Fibroblast of skin of abdomen (primary cell): ENCODE results near the gene PLAU.
A peak's percentile ranks its signal among the peaks of the same experiment; 100 is the strongest.
"Not testable (repeated sequence)": the region's sequence is repeated elsewhere in the genome, so short reads cannot be mapped to it uniquely, and the experiment has no call there.

Experiments
- DNase-seq: peaks from one replicate; pipeline ENCODE4 v3.0.0-alpha.2; 2013

PLAU gene

GRCh38 chr10:73922864-73923133 is 11.9 kb downstream of the PLAU start:
- DNase-seq = no peak

DNA sequence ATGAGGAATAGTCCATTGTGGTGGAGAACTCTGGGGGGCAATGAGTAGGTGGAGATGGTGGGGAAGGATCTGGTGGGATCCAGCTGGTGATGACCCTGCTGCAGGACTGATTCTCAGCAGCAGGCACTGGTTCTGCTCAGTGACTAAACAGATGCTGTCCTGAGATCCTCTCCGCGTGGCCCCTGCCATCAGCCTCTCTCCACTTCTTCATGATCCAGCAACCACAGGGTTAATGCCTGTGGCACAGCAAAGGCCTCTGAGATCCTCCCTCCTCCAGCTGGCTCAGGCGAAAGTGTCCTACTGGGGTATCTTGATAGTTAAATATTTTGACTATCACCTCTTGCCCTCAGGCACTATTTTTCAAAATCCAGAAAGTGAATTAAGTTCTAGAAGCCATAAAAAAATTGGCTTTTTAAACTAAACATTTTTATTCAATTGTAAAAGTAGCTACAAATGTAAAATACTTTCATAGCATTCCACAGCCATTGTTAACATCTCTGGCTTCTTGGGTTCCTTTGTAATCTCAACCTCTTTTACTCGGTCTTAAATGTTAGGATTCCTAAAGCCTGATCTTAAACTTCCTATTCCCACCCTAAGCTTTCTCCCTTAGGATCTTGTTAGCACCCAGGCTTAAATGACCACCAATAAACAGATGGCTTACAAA is 13.1 kb downstream of the PLAU start:
- DNase-seq = no peak

GRCh38 chr10:73924935-73925334 is 14.0 kb downstream of the PLAU start:
- no peak for DNase-seq

GRCh38 chr10:73925539-73925938 is 14.6 kb downstream of the PLAU start:
- DNase-seq = no peak

- no peak for DNase-seq
Observed at GRCh38 chr10:73926152-73926764, 15.3 kb downstream of the PLAU start.

GRCh38 chr10:73930630-73931327 is 19.8 kb downstream of the PLAU start:
- not testable (repeated sequence) for DNase-seq

DNA sequence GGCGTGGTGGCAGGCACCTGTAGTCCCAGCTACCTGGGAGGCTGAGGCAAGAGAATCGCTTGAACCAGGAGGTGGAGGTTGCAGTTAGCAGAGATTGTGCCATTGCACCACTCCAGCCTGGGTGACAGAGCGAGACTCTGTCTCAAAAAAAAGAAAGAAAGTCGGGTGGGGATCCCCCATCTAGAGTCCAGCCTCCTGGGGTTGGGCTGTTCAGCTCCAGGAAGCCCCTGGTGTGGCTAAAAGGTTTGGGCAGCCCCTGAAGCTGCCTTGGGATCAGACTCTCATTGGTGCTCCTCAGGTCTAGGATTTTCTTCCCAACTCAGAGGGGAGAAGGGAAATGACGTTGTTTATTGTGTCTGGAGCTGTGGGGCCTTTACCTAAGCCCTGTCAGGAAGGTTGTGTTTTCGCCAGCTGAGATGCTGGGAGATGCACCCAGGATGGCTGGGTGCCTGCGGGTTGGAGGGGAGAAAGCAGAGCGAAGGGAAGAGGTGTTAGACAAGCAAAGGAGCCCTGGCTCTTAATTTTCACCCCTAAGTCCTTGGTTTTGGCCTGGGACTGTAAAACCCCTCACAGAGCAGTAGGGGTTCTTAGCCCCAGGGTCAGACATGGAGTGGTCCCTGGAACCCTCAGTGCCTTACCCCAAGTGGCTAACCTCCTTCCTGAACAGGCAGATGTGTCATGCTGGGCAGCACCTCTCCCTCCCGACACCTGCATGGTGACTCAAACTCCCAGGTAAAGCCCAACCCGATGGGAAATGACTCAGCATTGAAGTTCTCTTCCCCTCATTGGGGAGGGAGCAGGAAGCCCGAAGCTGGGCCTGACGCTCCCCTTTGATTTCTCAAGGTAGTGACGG is 21.1 kb downstream of the PLAU start:
- DNase-seq = no peak

DNA sequence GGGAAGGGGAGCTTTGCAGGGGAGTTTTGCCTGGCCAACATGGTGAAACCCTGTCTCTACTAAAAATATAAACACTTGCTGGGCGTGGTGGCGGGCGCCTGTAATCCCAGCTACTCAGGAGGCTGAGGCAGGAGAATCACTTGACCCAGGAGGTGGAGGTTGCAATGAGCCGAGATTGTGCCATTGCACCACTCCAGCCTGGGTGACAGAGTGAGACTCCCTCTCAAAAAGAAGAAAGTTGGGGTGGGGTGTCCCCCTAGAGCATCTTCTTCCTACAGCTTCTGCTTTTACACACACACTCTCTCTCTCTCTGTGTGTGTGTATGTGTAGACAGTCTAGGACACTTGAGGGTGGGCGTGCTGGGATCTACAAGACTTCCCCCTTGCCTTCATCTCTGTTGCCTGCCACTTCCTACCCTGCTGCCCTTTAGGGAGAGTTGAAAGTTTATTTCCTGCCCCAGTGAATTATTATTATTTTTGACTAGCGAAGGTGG is 21.7 kb downstream of the PLAU start:
- no peak for DNase-seq

DNA sequence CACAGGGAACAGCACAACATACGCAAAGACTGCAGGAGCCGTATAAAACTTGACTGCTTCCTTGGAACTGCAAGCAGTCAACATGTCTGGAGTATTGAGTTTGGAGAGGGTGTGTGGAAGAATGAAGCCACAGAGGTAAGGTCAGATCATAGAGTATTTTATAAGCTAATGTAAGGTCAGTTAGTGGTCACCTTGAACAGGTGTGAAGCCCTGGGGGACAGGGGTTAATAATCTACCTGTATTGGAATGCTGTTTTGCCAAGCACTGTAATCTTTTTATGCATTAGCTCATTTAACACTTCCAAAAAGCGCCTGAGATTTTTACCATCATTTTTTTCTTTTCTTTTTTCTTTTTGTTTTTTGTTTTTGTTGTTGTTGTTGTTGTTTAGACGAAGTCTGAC is 23.1 kb downstream of the PLAU start:
- DNase-seq = no peak

DNA sequence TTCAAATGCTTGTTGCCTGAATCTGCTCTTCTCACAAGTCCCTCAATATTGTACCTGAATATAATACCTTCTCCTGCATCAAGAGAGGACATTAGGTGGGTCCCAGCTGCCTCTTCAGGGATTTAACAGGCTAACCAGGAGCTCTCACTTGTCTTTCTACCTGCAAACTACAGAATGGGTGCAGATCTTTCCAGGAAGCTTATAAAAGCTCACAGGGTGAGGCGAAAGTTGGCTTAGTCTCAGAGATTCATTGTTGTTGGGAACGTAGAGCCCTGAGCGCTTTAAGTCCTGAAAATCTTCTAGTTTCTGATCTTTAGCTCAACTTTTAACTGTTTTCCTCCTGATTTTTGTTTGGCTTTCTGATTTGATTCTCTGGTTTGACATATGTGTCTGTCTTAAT is 25.0 kb downstream of the PLAU start:
- no peak for DNase-seq

DNA sequence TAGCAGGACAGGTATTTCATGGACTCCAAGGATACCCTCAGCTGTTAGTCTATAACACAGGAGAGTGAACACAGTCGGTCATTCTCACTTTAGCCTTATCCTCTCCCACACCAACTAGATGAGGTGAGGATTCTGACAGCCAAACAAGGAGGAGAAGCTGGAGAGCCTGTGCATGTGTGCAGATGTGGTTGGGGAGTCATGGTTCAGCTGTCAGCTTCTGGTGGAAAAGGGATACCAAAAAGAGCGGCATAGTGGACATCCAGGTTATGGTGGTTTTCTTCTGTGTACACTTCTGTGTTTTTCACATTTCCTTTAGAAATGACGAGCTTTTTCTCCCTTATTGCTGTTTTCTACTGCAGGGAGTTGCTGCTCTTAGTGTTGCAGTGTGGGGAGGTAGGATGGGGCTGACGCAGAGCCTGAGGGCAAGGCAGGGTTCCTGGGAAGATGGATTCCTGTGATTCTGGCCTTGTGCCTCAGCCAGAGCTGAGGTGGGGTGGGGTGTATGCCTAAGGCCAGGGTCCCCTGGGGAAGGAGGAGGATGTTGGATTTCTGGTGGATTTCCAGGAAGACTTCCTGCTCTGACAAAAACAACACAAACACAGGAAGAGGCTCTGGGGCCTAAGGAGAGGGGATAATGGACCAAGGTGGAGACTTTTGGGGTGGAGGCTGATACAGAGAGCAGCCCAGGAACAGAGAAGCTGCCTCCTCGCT is 26.6 kb downstream of the PLAU start:
- no peak for DNase-seq

GRCh38 chr10:73940634-73941221 is 29.8 kb downstream of the PLAU start:
- peak; percentile 76 for DNase-seq

DNA sequence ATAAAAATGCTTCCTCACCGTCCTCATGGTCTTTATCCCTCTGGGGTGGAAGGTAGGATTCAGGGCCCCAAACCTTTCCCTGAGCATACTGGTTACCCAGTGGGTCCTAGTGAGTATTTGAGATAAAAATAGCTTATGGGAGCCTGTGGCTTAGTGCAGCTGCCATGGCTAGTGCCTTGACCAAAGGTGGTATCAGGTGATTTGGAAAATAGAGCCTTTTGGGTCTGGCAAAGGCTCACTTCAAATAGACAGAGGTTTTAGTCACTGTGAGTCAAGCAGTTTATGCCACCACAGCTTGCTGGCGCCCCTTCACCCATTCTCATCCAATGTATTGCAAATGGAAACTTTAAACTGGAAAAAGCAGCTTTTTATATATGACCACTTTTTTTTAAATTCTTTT is 30.4 kb downstream of the PLAU start:
- DNase-seq = no peak

GRCh38 chr10:73944356-73945100 is 33.6 kb downstream of the PLAU start:
- no peak for DNase-seq

DNA sequence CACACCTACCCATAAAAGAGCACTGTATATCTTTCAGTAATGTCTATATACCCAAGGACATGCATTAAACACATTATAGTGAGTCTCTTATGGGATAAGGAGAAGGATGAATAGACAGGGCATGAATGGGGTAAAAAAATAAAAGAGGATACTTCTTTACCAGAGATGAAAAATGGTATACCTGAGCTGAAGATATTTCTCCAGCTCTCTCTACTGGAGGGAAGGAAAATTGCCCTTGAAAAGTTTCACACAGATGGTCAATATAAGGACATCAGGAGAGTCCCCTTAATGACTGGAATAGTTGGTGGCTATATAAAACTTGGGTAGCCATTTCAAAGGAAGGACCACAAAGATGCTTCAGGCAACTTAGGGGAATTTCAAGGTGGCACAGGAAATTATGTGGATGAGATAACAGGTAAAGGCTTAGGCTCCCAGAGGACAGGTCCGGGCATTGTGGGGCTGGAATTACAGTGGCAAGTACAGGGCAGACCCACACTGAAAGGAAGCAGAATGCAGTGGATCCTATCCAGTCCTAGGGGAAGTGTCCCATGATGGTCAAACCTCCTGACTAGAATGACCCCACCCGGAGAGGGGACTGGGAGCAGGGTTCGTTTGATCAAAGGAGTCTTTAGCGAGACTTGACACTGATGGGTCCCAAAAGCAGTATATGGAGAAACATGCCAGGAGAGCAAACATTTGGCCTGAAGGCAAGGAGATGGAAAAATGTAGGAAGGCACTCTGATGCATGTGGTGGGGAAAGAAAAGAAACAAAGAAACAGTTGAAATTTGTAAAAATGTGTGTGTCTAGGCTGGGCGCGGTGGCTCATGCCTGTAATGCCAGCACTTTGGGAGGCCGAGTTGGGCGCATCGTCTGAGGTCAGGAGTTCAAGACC is 35.6 kb downstream of the PLAU start:
- no peak for DNase-seq

GRCh38 chr10:73948947-73949633 is 38.2 kb downstream of the PLAU start:
- no peak for DNase-seq

- DNase-seq = peak; percentile 64
Observed at GRCh38 chr10:73950155-73950948, 39.4 kb downstream of the PLAU start.

DNA sequence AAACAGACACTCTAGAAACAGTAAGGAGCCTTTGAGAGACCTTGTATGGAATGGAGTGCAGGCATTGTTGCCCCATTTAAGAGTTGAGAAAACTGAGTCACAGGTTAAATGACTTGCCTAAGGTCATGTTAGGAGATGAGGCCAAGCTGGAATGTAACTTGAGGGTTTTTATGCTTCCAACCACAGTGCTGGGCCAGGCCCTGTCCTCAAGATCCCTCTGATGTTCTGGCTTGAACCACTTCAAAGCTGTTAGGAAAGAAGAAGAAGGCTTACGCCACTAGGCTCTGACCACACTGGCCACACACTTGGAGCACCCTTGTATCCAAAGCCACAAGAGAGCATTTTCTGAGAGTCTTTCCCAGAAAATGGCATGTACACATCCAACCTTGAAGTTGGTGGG is 42.7 kb downstream of the PLAU start:
- peak; percentile 63 for DNase-seq

GRCh38 chr10:73954737-73955136 is 43.8 kb downstream of the PLAU start:
- DNase-seq = no peak
